ENCODE measurements around the gene SORCS2.

- TF ChIP-seq POLR2A (IDR thresholded peaks at IDR 0.05; ENCODE audit: low read length) (no peak), GATA1 (IDR thresholded peaks at IDR 0.05; ENCODE audit: low read depth, low read length) (no peak)
Measured at GRCh38 chr4:7243609-7244330, 51.4 kb downstream of the SORCS2 start.
